Lower leg skin (tissue), 3 donors: ENCODE results near the gene ODAD4.

Experiments
- POLR2A ChIP-seq, 2 donors: fragments of 450-650 bp; IDR thresholded peaks; one replicate each; pipeline ENCODE4 v1.6.1; 2016 to 2017; ENCODE audit warnings: antibody characterized with exemption in 2 of 2, mild to moderate bottlenecking in 1 of 2, moderate library complexity in 1 of 2
- TF ChIP-seq, protein P1 (sequence below), 3 donors: fragments of 450-650 bp; IDR thresholded peaks; one replicate each; pipeline ENCODE4 v1.5.1; 2016; ENCODE audit warnings: antibody characterized with exemption in 3 of 3, mild to moderate bottlenecking in 3 of 3, moderate library complexity in 2 of 3

DNA sequence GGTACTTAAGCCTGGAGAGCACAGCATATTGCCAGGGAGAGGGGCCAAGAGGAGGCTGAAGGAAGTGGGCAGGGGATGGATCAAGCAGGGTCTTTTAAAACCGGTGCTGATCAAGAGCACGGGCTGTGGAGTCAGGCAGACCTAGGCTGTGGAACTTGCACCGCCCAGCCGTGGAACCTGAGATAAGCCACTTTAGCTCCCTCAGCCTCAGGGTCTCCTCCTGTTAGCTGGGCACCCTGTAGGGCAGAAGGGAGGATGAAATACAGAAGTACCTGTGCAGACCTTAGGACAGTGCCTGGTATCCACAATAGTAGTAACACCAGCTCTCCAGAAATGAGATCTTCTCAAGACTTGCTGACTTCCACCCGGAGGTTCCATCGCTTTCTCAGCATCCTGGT is 9.3 kb downstream of the ODAD4 start:
- TF ChIP-seq, protein P1, sequence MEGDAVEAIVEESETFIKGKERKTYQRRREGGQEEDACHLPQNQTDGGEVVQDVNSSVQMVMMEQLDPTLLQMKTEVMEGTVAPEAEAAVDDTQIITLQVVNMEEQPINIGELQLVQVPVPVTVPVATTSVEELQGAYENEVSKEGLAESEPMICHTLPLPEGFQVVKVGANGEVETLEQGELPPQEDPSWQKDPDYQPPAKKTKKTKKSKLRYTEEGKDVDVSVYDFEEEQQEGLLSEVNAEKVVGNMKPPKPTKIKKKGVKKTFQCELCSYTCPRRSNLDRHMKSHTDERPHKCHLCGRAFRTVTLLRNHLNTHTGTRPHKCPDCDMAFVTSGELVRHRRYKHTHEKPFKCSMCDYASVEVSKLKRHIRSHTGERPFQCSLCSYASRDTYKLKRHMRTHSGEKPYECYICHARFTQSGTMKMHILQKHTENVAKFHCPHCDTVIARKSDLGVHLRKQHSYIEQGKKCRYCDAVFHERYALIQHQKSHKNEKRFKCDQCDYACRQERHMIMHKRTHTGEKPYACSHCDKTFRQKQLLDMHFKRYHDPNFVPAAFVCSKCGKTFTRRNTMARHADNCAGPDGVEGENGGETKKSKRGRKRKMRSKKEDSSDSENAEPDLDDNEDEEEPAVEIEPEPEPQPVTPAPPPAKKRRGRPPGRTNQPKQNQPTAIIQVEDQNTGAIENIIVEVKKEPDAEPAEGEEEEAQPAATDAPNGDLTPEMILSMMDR (IDR thresholded peaks at IDR 0.05): no peak
- no peak for TF ChIP-seq POLR2A (IDR thresholded peaks at IDR 0.05)
